D721Med (cell line): ENCODE data around the gene EDN2.

Experiments used
- DNase-seq: peaks from one replicate; pipeline ENCODE4 v3.0.0; 2011; ENCODE audit warnings: low spot score; ENCODE audit not compliant: insufficient read length
- FAIRE-seq: peaks from 2 replicates; lab custom pipeline; 2011; peaks lifted over from hg19 to GRCh38; lab: Jason Lieb, UNC
- CTCF ChIP-seq: IDR thresholded peaks from 2 replicates; pipeline ENCODE4 v1.5.1; 2012; ENCODE audit warnings: mild to moderate bottlenecking, control low read depth; ENCODE audit not compliant: insufficient read depth; ENCODE audit errors: missing control alignments

Gene EDN2

DNA sequence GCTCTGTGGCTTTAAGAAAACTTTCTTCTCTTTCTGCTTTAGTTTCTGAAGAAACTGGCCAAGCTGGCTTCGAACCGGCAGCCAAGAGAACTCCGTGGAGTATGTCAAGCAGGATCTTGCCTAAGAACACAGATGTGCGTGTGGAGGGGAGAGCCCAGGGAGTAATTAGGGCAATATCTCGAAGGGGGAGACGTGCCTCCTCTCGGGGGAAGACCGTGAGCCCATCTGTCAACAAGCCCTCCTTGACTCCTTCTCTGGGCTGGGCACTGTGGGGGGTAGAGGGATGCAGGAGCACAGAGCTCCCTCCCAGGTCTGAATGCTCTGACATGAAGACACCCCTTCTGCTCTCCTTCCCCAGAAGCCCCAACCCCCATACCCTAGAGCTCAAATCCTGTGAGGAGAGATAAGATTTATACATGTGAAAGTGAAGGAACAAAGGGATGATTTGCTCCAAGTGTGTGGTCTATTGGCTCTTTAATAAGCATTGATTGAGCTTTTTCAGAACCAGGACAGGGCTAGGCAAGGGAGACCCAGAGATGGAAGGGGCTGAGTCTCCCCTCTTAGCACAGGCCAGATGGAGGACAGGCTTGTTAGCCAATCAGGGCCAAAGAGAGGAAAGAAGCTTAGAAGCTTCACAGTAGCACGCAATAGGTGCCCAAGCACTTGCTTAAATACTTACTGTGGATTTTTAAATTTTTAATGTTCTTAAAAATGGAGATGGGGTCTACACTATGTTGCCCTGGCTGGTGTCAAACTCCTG lies 37.5 kb downstream of the EDN2 start:
- DNase-seq, result no peak
- TF ChIP-seq CTCF, result no peak
- FAIRE-seq, result no peak

- no peak for TF ChIP-seq CTCF
- DNase-seq (no peak), FAIRE-seq (no peak)
These were observed 39.7 kb downstream of the EDN2 start for GRCh38 chr1:41444785-41445184.

DNA sequence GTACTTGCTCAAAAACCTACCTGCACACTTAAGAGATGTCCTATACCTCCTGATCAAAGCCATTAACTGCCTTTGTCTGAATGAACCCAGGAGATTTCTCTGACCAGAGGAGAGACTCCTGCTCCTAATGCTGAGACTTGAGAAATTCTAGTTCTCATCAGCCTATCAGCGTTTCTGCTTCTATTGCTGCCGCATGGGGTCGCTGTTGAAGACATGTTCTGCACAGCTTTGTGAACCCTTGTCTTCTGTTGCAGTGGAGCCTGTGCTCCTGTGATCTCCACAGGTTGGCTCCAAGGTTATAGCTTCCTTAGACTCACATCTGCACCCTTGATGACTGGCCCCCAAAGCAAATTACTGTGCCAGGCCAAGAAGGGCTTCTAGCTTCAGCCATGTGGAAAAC lies 40.2 kb downstream of the EDN2 start:
- FAIRE-seq (no peak), DNase-seq (no peak)
- TF ChIP-seq CTCF, result no peak

DNA sequence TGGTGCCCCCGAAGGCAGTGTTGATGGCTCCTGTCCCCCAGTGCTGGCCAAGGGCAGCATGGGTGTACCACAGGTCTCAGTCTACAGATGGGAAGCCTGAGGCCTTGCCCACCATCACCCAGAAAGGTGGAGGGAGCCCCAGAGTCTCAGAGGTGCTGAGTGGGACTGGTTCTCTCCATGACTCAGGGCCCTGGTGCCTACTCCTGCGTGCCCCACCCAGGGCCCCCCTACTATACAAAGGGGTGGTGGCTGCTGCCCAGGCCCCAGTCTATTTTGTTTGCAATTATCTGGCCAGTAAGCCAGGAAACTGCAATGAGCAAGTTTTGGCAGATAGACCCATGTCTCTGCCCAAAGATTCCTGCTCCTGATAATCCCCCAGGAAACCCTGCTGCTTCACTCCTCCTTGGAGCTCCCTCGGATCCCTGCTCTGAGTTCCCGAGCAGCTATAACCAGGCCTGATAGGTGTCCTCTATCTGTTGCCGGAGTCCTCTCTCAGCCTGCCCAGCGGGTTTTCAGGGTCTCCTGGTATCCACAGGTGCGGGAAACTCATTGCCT lies 41.7 kb downstream of the EDN2 start:
- no peak for DNase-seq
- no peak for TF ChIP-seq CTCF
- no peak for FAIRE-seq

GRCh38 chr1:41440321-41441085 lies 44.0 kb downstream of the EDN2 start:
- no peak for DNase-seq
- no peak for TF ChIP-seq CTCF
- FAIRE-seq, result no peak

- TF ChIP-seq CTCF, result no peak
- FAIRE-seq (no peak), DNase-seq (no peak)
These were observed 45.2 kb downstream of the EDN2 start for GRCh38 chr1:41439234-41439633.
